SKM-1 treated with dmso at 0.1 percent for 144 hours (cell line): ENCODE measurements around the gene ERGIC2.
"Not testable (repeated sequence)": the region's sequence is repeated elsewhere in the genome, so short reads cannot be mapped to it uniquely, and the experiment has no call there.

ENCODE experiments used
- DNase-seq: peaks from one replicate; lab custom pipeline; 2025; ENCODE audit not compliant: unreplicated experiment; lab: John Stamatoyannopoulos, UW

ERGIC2 gene, protein sequence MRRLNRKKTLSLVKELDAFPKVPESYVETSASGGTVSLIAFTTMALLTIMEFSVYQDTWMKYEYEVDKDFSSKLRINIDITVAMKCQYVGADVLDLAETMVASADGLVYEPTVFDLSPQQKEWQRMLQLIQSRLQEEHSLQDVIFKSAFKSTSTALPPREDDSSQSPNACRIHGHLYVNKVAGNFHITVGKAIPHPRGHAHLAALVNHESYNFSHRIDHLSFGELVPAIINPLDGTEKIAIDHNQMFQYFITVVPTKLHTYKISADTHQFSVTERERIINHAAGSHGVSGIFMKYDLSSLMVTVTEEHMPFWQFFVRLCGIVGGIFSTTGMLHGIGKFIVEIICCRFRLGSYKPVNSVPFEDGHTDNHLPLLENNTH

DNA sequence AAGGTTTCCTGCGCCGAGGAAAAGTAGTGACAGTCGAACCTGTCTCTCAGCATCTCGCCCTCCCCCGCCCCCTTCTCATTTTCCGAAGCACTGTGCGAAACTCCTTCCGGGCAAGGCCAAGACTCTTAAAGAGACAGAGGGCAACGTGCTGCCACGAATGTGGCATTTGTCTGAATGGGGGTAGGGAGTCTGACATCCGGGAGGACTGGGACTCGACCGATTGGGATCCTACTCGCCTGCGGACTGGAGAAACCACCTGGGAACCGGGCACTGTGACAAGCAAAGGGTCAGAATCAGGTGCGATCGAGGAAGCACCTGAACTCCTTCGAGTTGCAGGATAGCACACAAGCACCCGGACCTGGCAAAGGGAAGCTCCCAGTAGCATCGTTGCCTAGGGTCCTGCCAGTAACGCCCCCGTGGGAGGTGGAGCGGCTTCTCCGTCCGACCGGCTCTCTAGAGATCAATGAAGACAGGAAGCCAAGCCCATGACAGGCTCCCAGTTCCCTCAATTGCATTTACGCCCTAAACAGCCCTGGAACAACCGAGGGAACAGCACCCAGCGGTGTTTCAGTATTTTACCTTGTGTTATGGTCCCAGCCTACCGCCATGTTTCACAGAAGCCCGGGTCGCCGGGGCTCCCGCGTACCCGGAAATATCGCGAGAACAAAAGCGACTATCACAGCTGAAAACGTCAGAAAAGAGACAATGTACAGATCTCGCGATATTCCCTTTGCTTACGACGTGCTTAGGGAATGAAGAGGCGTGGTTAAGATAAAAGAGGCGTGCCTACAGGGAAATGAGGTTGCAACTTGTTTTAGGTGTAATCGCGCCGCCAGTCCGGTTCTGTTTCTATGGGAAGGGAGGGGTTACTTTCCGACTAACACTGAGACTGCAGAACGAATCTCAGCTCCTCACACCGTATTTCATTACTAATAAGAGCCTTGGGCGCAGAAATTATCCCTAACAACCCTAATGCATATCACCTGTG is at the start of gene ERGIC2:
TSS of gene ERGIC2 (minus strand) at position 637 of the 988 bp plus-strand sequence. CDS start 9,539 bp downstream, outside the sequence.
- DNase-seq = peak; percentile 90

DNA sequence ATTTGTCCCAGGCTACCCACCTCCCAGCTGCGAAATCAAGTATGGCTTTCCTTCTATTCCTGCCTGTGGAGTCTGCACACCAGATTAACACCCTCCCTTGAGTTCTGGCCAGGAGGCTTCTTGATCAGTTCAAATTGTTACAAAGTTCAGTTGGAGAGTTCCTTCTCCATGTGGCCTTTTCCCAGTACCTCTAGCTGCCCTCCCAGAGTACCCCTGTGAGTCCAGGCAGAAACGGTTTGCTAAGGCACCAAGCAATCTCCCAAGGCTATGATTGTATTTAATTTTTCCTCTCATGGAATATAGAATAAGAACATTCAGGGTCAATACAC is 49.7 kb upstream of the ERGIC2 start:
- no peak for DNase-seq

DNA sequence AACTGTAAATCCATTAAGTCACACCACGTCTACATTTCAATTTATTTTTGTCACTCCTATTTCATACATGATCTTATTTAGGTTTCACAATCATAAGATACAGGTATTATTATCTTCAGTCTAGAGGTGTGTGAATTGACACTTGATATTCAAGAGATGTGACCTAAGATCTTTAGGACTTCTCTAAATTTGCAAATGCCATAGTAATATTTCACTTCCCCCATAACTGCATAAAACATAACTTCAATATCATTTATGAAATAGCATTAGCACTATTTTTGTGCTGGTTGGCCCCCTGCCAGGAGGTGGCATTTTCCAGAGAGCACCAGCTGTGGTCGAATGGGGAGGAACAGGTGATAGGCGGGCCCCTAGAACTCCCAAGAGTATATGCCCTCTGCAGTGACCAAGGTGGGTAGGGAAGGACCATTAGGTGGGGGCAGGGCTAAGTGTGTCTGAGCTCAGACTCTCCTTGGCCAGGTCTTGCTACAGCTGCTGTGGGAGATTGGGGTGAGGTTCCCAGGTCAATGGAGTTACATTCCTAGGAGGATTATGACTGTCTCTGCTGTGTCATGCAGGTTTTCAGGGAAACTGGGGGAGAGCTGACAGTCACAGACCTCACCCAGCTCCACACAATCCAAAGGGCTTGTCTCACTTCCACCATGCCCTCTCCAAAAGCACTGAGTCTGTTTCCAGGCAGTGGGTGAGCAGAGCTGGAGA is 49.2 kb upstream of the ERGIC2 start:
- no peak for DNase-seq

DNA sequence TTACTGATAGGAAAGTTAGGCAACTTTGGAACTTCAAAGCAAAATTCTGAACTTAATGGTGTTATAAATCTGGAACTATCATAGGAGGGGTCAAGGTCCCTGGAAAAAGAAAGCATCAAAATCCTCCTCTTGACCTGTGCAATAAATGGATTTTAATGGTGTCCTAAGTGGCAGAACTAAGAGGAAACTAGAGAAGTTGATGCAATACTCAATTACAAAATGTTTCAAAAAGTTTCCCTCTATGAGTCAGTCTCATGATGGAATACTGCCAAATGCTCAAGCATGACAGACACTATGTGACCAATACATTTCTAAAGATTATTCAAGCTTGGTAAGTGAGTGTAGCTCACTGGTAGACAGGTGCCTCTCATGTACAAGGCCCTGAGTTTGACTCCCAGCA is 47.7 kb upstream of the ERGIC2 start:
- peak; percentile 73 for DNase-seq

DNA sequence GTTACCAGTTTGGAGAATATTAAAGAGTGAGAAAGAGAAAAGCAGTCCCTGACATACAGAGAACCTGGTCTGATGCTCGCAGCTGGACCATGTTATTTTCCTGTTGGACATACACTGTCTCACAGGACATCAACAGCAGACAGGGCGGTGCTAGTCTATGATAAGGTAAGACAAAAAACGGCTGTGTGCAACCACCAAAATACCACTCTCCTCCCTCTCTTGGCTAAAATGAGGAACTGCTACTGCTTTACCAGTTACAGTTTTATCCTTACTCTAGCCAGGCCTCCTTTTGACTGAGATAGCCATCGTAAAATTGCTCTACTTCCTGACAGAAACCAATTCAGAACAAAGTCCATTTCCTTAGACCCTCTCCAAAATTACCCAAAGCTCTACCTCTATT is 47.0 kb upstream of the ERGIC2 start:
- peak; percentile 76 for DNase-seq

DNA sequence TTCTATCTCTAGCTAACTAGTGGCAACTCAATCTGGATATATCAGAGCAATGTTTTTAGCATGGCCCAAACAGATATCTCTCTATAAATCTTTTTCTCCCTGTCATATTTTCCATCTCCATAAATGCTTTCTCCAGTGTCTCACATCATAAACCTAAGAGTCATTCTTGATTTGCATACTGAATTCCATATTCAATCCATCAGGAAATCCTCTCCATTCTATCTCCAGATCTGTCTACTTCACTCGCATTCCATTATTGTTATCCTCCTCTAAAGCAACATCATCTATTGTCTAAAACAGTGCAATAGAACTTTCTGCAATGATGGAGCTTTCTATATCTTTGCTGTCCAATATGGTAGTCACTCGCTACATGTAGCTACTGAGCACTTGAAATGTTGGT is 45.5 kb upstream of the ERGIC2 start:
- DNase-seq = no peak

DNA sequence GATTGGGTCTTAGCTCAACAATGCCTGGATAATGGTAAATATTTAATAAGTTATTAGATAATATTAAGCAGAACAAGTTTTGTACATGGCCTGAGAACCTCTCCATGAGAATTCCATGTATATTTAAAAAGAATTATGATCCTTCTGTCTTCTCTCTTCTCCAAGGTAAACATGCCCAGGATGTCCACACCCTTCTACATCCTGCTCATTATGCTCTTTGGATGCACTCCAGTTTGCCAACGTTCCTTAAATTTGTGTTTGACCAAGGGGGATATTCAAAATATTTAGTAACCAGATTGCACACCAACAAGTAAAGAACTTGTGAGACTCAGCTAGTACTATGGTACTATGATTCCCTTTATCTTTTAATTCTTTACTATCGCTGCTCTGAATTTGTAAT is 44.8 kb upstream of the ERGIC2 start:
- DNase-seq = no peak

DNA sequence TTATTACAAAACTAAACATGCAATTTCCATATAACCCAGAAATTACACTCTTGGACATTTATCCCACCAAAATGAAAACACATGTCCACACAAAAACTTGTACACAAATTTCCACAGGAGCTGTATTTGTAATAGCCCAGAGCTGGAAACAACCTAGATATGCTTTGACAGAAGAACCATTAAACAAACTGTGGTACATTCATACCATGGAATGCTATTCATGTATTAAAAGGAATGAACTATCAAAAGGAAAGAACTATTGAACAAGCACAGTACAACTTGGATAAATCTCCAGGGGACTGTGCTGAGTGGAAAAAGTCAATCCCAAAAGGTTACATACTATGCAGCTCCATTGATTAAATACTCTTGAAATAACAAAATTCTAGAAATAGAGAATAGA is 35.8 kb upstream of the ERGIC2 start:
- DNase-seq = no peak

DNA sequence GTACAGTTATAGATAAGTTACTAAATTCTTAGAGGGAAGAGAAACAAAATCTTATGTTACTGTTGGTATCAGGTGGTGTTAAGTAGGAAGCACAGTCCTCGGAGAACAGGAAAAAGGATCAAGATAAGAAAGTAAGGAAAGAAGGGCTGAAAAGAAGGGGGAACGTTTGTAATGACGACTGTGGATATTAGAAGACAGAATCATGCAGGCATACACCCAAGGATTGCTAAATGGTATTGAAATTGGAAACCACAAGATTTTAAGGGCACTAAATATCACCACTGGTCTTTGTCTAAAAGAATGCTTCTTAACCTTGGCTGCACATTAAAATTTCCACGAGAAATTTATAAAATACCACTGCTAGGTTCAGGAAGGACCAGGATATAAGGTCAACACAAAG is 34.1 kb upstream of the ERGIC2 start:
- no peak for DNase-seq

DNA sequence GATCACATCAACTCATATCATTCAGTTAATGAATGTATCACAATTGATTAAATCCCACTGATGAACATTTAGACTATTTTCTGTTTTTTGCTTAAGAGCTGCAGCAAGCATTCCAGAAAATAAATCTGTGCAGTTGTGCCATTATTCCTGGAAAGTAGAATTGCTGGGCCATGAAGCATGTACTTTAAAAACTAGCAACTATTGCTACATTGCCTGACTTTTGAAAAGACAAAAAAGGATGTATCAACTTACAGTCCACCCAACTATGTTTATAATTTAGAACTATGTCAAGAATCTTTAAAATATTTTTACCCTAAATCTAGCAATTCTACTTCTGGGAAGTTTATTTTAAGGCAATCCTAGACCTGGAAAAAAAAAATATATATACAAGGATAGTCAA is 33.4 kb upstream of the ERGIC2 start:
- DNase-seq = no peak

DNA sequence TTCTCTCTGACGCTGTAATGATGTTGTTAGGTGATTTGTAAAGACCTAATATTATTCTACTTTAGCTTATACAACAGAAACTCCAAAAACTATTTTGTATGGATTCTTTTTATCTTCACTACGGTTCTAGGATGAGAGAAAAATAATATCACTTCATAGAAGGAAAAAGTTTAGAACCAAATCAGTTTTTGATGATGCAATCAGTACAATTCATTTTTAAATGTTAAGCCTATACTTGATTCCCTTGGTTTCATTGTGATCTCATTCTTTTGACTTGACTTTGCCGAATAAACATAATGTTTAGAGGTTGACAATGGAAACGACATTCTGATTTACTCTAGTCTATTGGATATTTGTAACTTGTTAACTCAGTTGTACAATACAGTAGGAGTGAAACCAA is 24.6 kb upstream of the ERGIC2 start:
- no peak for DNase-seq

DNA sequence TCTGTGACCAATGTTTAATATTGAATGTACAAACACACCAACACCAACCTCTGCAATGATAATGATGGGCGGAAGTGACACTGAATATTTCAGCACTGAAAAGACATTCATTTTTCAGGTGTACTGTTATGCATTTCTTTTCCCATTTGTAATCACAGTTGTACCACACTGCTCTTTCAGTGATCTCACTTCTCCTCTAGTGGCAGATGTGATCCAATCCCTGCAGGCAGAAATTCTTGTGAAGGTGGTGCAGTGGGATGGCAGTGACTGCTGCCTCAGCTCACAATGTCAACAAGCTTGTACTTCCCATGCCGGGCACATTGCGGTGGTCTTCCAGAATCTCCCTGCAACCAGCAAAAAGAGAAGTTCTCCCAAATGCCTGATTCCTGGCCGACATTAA is 23.0 kb upstream of the ERGIC2 start:
- no peak for DNase-seq

DNA sequence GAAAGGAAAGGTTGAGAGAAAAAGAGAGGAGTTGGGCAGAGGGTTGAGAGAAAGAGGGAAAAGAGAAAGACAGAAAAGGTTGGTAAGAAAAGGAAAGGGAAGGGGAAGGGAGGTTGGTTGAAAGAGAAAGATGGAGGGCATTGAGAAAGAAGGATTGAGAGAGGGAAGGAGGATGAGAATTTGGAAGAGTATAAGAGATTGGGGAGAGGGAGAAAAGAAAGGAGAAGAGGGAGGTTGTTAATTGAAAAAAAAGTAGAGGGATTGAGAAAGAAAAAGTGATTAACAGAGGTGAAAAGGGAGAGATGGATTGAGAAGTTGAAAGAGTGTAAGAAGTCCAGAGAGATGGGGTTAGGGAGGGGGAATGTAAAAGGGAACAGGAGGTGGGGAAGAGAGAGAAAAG is 21.5 kb upstream of the ERGIC2 start:
- DNase-seq = no peak

DNA sequence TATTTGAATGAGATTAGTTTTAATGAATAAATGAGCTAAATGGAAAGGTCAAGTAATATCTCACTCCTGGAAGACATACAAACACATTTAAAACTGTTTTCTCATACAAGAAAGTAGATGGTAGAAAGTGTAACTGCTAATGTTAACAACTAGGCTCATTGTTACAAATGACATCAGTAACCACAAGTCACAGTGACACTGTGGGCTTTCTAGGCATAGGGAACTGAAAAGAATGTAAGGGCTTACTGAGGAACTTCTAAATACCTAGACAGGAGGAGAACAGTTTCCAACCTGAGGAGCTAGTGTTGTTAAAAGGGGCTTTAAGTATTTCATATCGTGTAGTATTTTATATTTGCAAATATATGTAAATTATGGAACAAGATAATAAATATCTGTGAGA is 17.5 kb upstream of the ERGIC2 start:
- DNase-seq = no peak

DNA sequence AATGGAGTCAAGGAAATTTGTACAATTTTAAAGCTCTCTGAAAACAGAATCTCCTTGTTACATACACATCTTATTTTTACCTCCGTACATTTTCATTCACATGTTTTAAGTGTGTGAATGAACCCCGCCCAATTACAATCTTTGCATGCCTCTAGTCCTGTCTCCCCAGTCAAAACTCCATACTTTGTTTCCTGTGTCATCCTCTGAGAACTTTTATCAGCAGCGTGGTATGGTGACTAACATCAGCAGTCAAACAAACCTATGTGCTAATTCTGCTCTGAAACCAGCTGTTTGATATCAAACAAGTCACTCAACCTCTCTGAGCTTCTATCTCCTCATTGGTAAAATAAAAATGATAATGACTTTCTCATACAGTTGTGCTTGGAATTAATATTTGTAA is 15.8 kb upstream of the ERGIC2 start:
- no peak for DNase-seq

DNA sequence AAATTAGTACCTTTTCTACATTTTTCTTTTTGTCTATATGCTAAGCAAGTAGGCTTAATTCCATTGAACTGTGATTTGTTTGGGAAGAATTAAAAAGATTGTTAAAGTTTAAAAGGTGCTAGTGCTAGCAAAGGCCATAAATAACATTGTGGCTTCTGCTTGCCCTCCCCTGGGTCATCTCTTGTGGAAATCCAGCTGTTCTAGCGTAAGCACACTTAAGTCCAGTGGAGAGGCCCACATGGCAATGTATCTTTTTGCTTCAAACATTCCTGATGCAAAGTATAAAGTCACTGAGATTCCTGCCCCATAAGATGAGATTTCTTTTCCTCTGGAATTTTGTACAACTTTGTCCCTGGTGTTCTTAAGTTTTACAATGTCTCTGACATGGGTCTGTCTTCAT is 14.4 kb upstream of the ERGIC2 start:
- DNase-seq = no peak

DNA sequence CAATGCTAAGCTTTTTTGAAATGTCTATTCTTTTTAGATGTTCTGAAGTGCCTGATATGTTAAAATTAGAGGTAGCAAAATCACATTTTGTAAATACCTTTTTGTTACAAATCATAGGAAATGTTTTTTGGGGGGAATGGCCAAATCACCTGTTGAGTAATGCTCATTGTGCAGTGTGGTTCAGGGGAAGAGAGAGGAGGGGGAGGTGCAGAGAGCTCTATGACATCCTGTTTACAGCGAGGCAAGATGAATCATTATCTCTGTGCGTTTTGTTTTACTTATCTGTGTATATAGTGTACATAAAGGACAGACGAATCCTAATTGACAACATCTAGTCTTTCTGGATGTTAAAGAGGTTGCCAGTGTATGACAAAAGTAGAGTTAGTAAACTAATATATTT is 9.4 kb upstream of the ERGIC2 start:
- DNase-seq = not testable (repeated sequence)

DNA sequence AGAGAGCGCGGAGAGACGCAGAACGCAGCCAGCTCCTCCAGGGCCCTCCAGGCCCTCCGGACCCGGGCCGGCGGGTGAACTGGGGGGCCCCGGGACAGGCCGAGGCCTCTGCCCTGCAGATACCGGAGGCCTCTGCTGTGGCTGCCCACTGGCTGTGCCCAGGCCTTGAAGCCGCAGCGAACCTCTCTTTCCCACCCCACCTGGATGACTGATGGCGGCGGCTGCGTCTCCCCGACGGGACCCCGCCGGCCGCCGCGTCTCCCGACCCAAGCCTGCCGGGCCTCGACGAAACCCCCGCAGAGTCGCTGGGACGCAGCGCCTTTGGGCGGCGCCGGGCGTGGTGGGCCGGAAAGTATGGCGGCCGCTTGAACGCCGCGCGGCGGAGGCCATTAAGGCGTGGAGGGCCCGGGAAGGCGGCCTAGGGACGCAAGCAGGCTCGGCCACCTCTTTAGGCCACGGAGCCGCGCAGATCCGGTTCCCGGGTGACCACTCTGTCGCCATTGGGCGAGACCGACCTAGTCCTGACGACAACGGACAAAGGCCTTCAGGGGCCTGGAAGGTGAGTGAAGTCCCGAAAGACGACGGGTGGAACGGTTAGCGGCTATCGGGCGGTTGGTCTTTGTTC is 8.4 kb upstream of the ERGIC2 start:
- no peak for DNase-seq

DNA sequence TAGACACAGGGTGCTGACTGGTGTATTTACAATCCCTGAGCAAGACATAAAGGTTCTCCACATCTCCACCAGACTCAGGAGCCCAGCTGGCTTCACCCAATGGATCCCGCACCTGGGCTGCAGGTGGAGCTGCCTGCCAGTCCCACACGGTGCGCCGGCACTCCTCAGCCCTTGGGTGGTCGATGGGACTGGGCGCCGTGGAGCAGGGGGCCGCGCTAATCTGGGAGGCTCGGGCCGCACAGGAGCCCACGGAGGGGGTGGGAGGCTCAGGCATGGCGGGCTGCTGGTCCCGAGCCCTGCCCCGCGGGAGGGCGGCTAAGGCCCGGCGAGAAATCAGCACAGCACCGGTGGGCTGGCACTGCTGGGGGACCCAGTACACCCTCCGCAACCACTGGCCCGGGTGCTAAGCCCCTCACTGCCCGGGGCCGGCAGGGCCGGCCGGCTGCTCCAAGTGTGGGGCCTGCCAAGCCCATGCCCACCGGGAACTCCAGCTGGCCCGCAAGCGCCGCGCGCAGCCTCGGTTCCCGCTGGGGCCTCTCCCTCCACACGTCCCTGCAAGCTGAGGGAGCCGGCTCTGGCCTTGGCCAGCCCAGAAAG is 5.2 kb upstream of the ERGIC2 start:
- not testable (repeated sequence) for DNase-seq

DNA sequence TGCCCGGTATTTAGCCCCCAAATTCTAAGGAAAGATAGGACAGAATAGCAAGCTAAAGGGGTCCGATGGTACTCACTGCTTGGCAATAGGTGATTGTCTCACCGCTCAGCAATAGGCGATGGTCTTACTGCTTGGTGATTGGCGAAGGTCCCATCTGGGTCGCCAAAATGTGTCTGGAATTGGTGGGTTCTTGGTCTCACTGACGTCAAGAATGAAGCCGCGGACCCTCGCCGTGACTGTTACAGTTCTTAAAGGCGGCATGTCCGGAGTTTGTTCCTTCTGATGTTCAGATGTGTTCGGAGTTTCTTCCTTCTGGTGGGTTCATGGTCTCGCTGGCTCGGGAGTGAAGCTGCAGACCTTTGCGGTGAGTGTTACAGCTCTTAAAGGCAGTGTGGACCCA is 4.2 kb upstream of the ERGIC2 start:
- DNase-seq = not testable (repeated sequence)

DNA sequence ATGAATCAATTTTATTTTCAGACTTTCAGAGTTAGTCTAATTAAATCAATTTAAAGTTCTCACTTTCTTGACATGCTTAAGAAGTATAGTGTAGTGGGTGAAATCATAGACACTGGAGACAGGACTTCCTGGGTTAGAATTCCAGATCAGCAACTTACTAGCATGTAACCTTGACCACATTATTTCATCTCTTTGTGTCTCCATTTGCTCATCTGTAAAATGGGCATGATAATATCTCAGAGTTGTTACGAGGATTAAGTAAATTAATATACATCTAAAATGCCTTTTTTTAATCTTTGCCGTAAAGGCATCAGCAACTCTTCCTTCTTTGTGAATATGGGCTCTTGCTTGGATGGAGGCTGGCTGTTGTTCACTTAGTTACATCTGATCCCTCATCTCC is 1.3 kb upstream of the ERGIC2 start:
- DNase-seq = no peak
